Measurements from ENCODE around the gene LHFPL3. TPM values are rescaled to one million over a fixed set of nuclear protein-coding genes. Genes with fewer than 3 reads are reported as not detected.

LHFPL3 gene
- polyA plus RNA-seq, 1 donor from 2014 or later, result 5.6 TPM

DNA sequence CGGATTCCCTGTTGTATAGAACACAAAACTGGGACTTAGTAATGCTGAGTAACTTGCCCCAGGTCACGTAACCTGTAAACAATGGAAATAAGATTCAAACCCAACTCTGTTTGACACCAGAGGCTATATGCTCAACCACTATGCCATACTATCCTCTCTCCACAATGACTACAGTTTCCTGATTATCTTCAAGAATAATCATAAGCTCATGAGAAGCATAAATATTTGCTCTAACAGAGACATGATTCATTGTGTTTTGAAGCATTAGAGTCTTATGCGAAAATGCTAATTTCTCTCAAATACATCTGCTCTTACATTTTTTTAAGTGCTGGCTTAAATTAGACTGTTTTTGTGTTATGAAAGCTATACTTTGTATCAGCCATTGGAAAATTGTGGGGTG, 241.3 kb downstream of the LHFPL3 start:
- Histone ChIP-seq H2AFZ (ENCODE audit: low read depth, low read length) (no peak overlapping the region), H3K4me2 (ENCODE audit: low read length) (no peak overlapping the region), H3K9me3 (ENCODE audit: low read length) (no peaks in the 10 kb centered on the region), H3F3A (ENCODE audit: insufficient read depth, low read length, poor library complexity, severe bottlenecking) (no peaks in the 10 kb centered on the region), H3K27me3 (ENCODE audit: insufficient read depth, low read depth, low read length) (no peaks in the 10 kb centered on the region), H3K27ac (ENCODE audit: low read length) (no peak overlapping the region), H3K4me3 (ENCODE audit: low read length) (no peak overlapping the region), H4K20me1 (ENCODE audit: insufficient read depth) (no peaks in the 10 kb centered on the region), H3K9me2 (ENCODE audit: insufficient read depth, low read length) (no peaks in the 10 kb centered on the region), H3K9ac (ENCODE audit: low read length) (no peak overlapping the region), H3K36me3 (ENCODE audit: insufficient read depth, low read length) (no peaks in the 10 kb centered on the region), H3K79me2 (replicated peaks; ENCODE audit: insufficient read depth, low read length) (no peaks in the 10 kb centered on the region)
- TF ChIP-seq EP300 (conservative IDR thresholded peaks at IDR 0.05; ENCODE audit: poor library complexity, severe bottlenecking), result no peak
- TF ChIP-seq, protein P1, sequence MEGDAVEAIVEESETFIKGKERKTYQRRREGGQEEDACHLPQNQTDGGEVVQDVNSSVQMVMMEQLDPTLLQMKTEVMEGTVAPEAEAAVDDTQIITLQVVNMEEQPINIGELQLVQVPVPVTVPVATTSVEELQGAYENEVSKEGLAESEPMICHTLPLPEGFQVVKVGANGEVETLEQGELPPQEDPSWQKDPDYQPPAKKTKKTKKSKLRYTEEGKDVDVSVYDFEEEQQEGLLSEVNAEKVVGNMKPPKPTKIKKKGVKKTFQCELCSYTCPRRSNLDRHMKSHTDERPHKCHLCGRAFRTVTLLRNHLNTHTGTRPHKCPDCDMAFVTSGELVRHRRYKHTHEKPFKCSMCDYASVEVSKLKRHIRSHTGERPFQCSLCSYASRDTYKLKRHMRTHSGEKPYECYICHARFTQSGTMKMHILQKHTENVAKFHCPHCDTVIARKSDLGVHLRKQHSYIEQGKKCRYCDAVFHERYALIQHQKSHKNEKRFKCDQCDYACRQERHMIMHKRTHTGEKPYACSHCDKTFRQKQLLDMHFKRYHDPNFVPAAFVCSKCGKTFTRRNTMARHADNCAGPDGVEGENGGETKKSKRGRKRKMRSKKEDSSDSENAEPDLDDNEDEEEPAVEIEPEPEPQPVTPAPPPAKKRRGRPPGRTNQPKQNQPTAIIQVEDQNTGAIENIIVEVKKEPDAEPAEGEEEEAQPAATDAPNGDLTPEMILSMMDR (IDR thresholded peaks at IDR 0.05; ENCODE audit: poor library complexity, severe bottlenecking), result no peak
- TF ChIP-seq POLR2AphosphoS5 (IDR thresholded peaks at IDR 0.05), result no peak
- TF ChIP-seq SMC3 (conservative IDR thresholded peaks at IDR 0.05; ENCODE audit: poor library complexity), result no peak
- TF ChIP-seq EZH2 (IDR thresholded peaks at IDR 0.05; ENCODE audit: borderline replicate concordance, insufficient read depth, low read length, poor library complexity, severe bottlenecking), result no peak
- TF ChIP-seq TAF1 (IDR thresholded peaks at IDR 0.05; ENCODE audit: low read depth), result no peak
- TF ChIP-seq REST (IDR thresholded peaks at IDR 0.05; ENCODE audit: borderline replicate concordance), result no peak
- TF ChIP-seq MXI1 (conservative IDR thresholded peaks at IDR 0.05; ENCODE audit: poor library complexity, severe bottlenecking), result no peak
- TF ChIP-seq RAD21 (conservative IDR thresholded peaks at IDR 0.05), result no peak

DNA sequence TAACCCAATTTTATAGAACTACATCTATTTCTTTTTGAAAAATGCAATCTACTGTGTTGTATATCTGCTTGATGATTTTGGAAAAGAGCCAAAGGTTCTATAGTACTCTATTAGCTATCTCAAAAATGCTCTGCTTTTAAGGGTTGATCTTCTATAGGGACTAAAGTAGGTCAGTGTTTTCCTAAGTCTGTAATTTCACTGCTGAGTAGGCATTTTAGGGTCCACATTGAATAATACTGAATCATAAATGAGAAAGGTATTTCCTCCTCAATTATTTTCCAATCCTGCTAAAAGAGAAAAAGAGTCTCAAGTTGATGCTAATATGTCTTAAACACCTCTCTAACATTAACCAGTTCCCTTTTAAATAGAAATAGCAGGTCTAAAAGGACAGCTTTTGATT, 244.2 kb downstream of the LHFPL3 start:
- Histone ChIP-seq H3K27ac (ENCODE audit: low read length) (no peak overlapping the region), H3K9ac (ENCODE audit: low read length) (no peak overlapping the region), H3K4me3 (ENCODE audit: low read length) (no peak overlapping the region), H2AFZ (ENCODE audit: low read depth, low read length) (no peak overlapping the region), H3K36me3 (ENCODE audit: insufficient read depth, low read length) (no peaks in the 10 kb centered on the region), H3F3A (ENCODE audit: insufficient read depth, low read length, poor library complexity, severe bottlenecking) (no peaks in the 10 kb centered on the region), H3K79me2 (replicated peaks; ENCODE audit: insufficient read depth, low read length) (no peaks in the 10 kb centered on the region), H3K9me3 (ENCODE audit: low read length) (no peaks in the 10 kb centered on the region), H4K20me1 (ENCODE audit: insufficient read depth) (no peaks in the 10 kb centered on the region), H3K27me3 (ENCODE audit: insufficient read depth, low read depth, low read length) (no peaks in the 10 kb centered on the region), H3K9me2 (ENCODE audit: insufficient read depth, low read length) (no peaks in the 10 kb centered on the region), H3K4me2 (ENCODE audit: low read length) (no peak overlapping the region)
- TF ChIP-seq EP300 (conservative IDR thresholded peaks at IDR 0.05; ENCODE audit: poor library complexity, severe bottlenecking), result no peak
- TF ChIP-seq MXI1 (conservative IDR thresholded peaks at IDR 0.05; ENCODE audit: poor library complexity, severe bottlenecking), result no peak
- no peak for TF ChIP-seq RAD21 (conservative IDR thresholded peaks at IDR 0.05)
- TF ChIP-seq POLR2AphosphoS5 (IDR thresholded peaks at IDR 0.05), result no peak
- TF ChIP-seq REST (IDR thresholded peaks at IDR 0.05; ENCODE audit: borderline replicate concordance), result no peak
- TF ChIP-seq, protein P1 (IDR thresholded peaks at IDR 0.05; ENCODE audit: poor library complexity, severe bottlenecking), result no peak
- TF ChIP-seq EZH2 (IDR thresholded peaks at IDR 0.05; ENCODE audit: borderline replicate concordance, insufficient read depth, low read length, poor library complexity, severe bottlenecking), result no peak
- no peak for TF ChIP-seq SMC3 (conservative IDR thresholded peaks at IDR 0.05; ENCODE audit: poor library complexity)
- no peak for TF ChIP-seq TAF1 (IDR thresholded peaks at IDR 0.05; ENCODE audit: low read depth)
